ENCODE data around the gene FGFRL1.

- no peak for TF ChIP-seq POLR2A (IDR thresholded peaks at IDR 0.05)
- TF ChIP-seq, protein P1, sequence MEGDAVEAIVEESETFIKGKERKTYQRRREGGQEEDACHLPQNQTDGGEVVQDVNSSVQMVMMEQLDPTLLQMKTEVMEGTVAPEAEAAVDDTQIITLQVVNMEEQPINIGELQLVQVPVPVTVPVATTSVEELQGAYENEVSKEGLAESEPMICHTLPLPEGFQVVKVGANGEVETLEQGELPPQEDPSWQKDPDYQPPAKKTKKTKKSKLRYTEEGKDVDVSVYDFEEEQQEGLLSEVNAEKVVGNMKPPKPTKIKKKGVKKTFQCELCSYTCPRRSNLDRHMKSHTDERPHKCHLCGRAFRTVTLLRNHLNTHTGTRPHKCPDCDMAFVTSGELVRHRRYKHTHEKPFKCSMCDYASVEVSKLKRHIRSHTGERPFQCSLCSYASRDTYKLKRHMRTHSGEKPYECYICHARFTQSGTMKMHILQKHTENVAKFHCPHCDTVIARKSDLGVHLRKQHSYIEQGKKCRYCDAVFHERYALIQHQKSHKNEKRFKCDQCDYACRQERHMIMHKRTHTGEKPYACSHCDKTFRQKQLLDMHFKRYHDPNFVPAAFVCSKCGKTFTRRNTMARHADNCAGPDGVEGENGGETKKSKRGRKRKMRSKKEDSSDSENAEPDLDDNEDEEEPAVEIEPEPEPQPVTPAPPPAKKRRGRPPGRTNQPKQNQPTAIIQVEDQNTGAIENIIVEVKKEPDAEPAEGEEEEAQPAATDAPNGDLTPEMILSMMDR (IDR thresholded peaks at IDR 0.05) = no peak
These were observed 8.5 kb downstream of the FGFRL1 start for GRCh38 chr4:1019729-1020470.
